ENCODE measurements around the gene ARF6. TPM values are rescaled to one million over a fixed set of nuclear protein-coding genes. Genes with fewer than 3 reads are reported as not detected.

The ARF6 gene
- total RNA-seq, 1 donor from 2014 or later, result 33.7 TPM

- TF ChIP-seq CTCF (IDR thresholded peaks at IDR 0.05; ENCODE audit: unreplicated experiment), result no peak
- H3K36me3 Mint-ChIP-seq, result no peaks in the 10 kb centered on the region
- no peaks in the 10 kb centered on the region for H3K9me3 Mint-ChIP-seq
- H3K27ac Mint-ChIP-seq, result no peak overlapping the region
- no peak for DNase-seq (ENCODE audit: low spot score in 2 of 2, unreplicated experiment in 2 of 2)
- no peak overlapping the region for H3K4me3 Mint-ChIP-seq
- H3K4me1 Mint-ChIP-seq, result no peaks in the 10 kb centered on the region
- no peaks in the 10 kb centered on the region for H3K27me3 Mint-ChIP-seq (ENCODE audit: low read depth)
These were observed 32.0 kb downstream of the ARF6 start for GRCh38 chr14:49924852-49925251.

- H3K36me3 Mint-ChIP-seq, result no peaks in the 10 kb centered on the region
- DNase-seq (ENCODE audit: low spot score in 2 of 2, unreplicated experiment in 2 of 2), result no peak
- H3K4me1 Mint-ChIP-seq, result no peaks in the 10 kb centered on the region
- no peak for TF ChIP-seq CTCF (IDR thresholded peaks at IDR 0.05; ENCODE audit: unreplicated experiment)
- no peak overlapping the region for H3K27ac Mint-ChIP-seq
- no peaks in the 10 kb centered on the region for H3K9me3 Mint-ChIP-seq
- no peak overlapping the region for H3K4me3 Mint-ChIP-seq
- no peaks in the 10 kb centered on the region for H3K27me3 Mint-ChIP-seq (ENCODE audit: low read depth)
These were observed 33.9 kb downstream of the ARF6 start for GRCh38 chr14:49926803-49927202.

GRCh38 chr14:49928015-49928414 lies 35.1 kb downstream of the ARF6 start:
- Mint-ChIP-seq H3K9me3 (no peaks in the 10 kb centered on the region), H3K27ac (no peak overlapping the region), H3K36me3 (no peaks in the 10 kb centered on the region), H3K4me1 (no peaks in the 10 kb centered on the region), H3K4me3 (no peak overlapping the region), H3K27me3 (ENCODE audit: low read depth) (no peaks in the 10 kb centered on the region)
- no peak for TF ChIP-seq CTCF (IDR thresholded peaks at IDR 0.05; ENCODE audit: unreplicated experiment)
- no peak for DNase-seq (ENCODE audit: low spot score in 2 of 2, unreplicated experiment in 2 of 2)

GRCh38 chr14:49930720-49931119 lies 37.8 kb downstream of the ARF6 start:
- Mint-ChIP-seq H3K36me3 (no peaks in the 10 kb centered on the region), H3K4me3 (no peak overlapping the region), H3K4me1 (no peaks in the 10 kb centered on the region), H3K9me3 (no peaks in the 10 kb centered on the region), H3K27ac (no peak overlapping the region), H3K27me3 (ENCODE audit: low read depth) (no peaks in the 10 kb centered on the region)
- no peak for DNase-seq (ENCODE audit: low spot score in 2 of 2, unreplicated experiment in 2 of 2)
- no peak for TF ChIP-seq CTCF (IDR thresholded peaks at IDR 0.05; ENCODE audit: unreplicated experiment)

GRCh38 chr14:49931523-49931922 lies 38.6 kb downstream of the ARF6 start:
- TF ChIP-seq CTCF (IDR thresholded peaks at IDR 0.05; ENCODE audit: unreplicated experiment), result no peak
- no peak for DNase-seq (ENCODE audit: low spot score in 2 of 2, unreplicated experiment in 2 of 2)
- no peaks in the 10 kb centered on the region for H3K4me1 Mint-ChIP-seq
- no peak overlapping the region for H3K4me3 Mint-ChIP-seq
- H3K27me3 Mint-ChIP-seq (ENCODE audit: low read depth), result no peaks in the 10 kb centered on the region
- H3K9me3 Mint-ChIP-seq, result peaks cover 3% of the 10 kb centered on the region
- peaks cover 2% of the 10 kb centered on the region for H3K36me3 Mint-ChIP-seq
- no peak overlapping the region for H3K27ac Mint-ChIP-seq

GRCh38 chr14:49933128-49933527 lies 40.2 kb downstream of the ARF6 start:
- Mint-ChIP-seq H3K36me3 (peaks cover 6% of the 10 kb centered on the region), H3K27me3 (ENCODE audit: low read depth) (no peaks in the 10 kb centered on the region), H3K27ac (no peak overlapping the region), H3K9me3 (peaks cover 8% of the 10 kb centered on the region), H3K4me3 (no peak overlapping the region), H3K4me1 (no peaks in the 10 kb centered on the region)
- DNase-seq (ENCODE audit: low spot score in 2 of 2, unreplicated experiment in 2 of 2), result no peak
- no peak for TF ChIP-seq CTCF (IDR thresholded peaks at IDR 0.05; ENCODE audit: unreplicated experiment)
